ENCODE data around the gene ARHGEF33.
"Not testable (repeated sequence)": the region's sequence is repeated elsewhere in the genome, so short reads cannot be mapped to it uniquely, and the experiment has no call there.

The ARHGEF33 gene

GRCh38 chr2:38932586-38932985, 42.9 kb downstream of the ARHGEF33 start:
- TF ChIP-seq CTCF (IDR thresholded peaks at IDR 0.05; ENCODE audit: low read depth, low read length) = no peak
- no peak overlapping the region for H3K4me3 ChIP-seq (ENCODE audit: low read depth, low read length)

DNA sequence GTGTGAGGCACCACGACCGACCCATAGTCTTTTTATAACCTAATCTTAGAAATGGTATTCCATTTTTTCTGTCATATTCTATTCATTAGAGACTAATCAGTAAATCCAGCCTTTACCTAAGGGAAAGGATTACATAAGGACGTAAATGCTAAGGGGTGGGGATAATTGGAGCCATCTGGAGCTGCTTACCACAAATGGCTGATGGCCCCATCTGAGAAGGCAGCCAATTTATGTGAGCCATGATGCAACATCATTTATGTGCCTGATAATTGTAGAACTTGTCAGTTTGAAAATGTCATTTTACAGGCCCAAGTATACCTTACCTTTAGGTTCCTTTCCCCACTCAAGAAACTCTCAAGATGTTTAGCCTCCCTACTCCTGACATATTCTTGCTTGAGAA, 44.0 kb downstream of the ARHGEF33 start:
- no peak for TF ChIP-seq CTCF (IDR thresholded peaks at IDR 0.05; ENCODE audit: low read depth, low read length)
- H3K4me3 ChIP-seq (ENCODE audit: low read depth, low read length) = no peak overlapping the region

DNA sequence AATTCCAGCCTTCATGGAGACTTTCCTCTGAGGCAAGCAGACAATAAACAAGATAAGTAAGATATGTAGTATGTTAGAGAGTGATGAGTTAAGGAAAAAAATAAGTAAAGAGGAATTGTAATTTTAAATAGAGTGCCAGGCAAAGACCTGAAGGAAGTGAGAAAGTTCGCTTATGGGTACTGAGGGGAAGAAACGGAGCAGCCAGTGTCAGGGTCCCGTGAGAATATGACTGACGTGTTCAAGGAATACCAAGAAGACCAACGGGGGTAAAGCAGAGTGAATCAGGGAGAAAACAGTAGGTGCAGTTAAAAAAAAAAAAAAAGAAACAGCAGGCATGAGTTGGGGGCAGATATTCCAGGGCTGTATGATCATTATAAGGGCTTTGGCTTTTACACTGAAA, 45.1 kb downstream of the ARHGEF33 start:
- no peak for TF ChIP-seq CTCF (IDR thresholded peaks at IDR 0.05; ENCODE audit: low read depth, low read length)
- no peak overlapping the region for H3K4me3 ChIP-seq (ENCODE audit: low read depth, low read length)

DNA sequence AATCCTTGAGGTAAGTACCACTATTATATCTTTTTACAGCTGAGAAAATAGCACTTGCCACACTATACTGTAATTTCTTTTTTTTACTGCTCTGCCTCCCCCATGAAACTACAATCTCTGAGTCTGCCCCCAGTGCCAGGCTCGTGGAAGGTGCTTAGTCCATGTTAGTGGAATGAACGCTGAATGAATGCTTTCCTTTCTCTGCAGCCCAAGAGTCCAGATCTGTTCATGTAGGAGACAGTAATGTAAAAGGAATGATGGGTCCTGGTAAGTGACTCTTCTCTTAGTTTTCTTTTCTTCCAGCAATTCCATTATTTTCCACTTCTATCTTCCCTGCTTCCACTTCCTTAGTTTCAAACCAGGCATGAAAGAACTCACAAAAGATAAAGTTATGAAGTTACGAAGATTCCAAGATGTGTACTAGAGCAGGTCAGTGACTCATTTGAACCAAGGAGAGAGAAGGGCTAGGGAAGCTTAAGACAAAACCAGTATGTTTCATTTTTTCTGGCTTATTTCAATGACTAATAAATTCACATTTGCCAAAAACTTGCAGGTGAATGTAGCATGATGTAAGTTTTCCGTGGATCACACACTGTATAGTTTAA, 46.0 kb downstream of the ARHGEF33 start:
- H3K4me3 ChIP-seq (ENCODE audit: low read depth, low read length) = no peak overlapping the region
- no peak for TF ChIP-seq CTCF (IDR thresholded peaks at IDR 0.05; ENCODE audit: low read depth, low read length)

- not testable (repeated sequence) for H3K4me3 ChIP-seq (ENCODE audit: low read depth, low read length)
Measured at GRCh38 chr2:38936516-38936915, 46.8 kb downstream of the ARHGEF33 start.

GRCh38 chr2:38937548-38937947, 47.9 kb downstream of the ARHGEF33 start:
- no peak overlapping the region for H3K4me3 ChIP-seq (ENCODE audit: low read depth, low read length)
- no peak for TF ChIP-seq CTCF (IDR thresholded peaks at IDR 0.05; ENCODE audit: low read depth, low read length)

- no peak overlapping the region for H3K4me3 ChIP-seq (ENCODE audit: low read depth, low read length)
- no peak for TF ChIP-seq CTCF (IDR thresholded peaks at IDR 0.05; ENCODE audit: low read depth, low read length)
Measured at GRCh38 chr2:38940746-38941145, 51.1 kb downstream of the ARHGEF33 start.

GRCh38 chr2:38943784-38944183, 54.1 kb downstream of the ARHGEF33 start:
- no peak overlapping the region for H3K4me3 ChIP-seq (ENCODE audit: low read depth, low read length)
- no peak for TF ChIP-seq CTCF (IDR thresholded peaks at IDR 0.05; ENCODE audit: low read depth, low read length)
